GM19397 (cell line): ENCODE results near the gene AGBL4.

ENCODE experiments used
- ATAC-seq: cut with Tn5 transposase; IDR thresholded peaks from one replicate; pipeline ENCODE4 v1.9.1; 2021; ENCODE audit warnings: mild to moderate bottlenecking, moderate library complexity; ENCODE audit not compliant: unreplicated experiment

Gene AGBL4

GRCh38 chr1:48741380-48741779 lies 1282.4 kb downstream of the AGBL4 start:
- ATAC-seq, result no peak

GRCh38 chr1:48740621-48741020 lies 1283.1 kb downstream of the AGBL4 start:
- no peak for ATAC-seq

- no peak for ATAC-seq
Observed at GRCh38 chr1:48739091-48739490, 1284.7 kb downstream of the AGBL4 start.

DNA sequence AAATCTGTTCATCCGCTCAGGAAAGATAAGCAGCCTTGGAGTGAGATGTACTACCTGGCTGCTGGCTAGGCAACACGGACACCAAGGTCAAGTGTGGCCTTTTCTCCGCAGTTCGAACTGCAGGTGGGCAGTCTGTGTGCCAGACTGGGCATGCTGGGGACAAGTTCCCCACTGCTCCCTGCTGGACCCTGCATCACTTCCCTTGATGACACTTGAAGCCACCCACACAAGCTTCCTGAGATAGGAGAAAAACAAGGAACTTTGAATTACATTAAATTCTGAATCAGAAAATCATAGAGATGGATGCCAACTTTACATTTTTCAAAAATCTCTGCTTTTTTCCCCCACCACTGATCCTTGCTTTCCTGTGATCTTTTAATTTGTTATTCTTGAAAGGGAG lies 1285.4 kb downstream of the AGBL4 start:
- ATAC-seq, result no peak

- ATAC-seq, result no peak
Observed at GRCh38 chr1:48735796-48736195, 1288.0 kb downstream of the AGBL4 start.

DNA sequence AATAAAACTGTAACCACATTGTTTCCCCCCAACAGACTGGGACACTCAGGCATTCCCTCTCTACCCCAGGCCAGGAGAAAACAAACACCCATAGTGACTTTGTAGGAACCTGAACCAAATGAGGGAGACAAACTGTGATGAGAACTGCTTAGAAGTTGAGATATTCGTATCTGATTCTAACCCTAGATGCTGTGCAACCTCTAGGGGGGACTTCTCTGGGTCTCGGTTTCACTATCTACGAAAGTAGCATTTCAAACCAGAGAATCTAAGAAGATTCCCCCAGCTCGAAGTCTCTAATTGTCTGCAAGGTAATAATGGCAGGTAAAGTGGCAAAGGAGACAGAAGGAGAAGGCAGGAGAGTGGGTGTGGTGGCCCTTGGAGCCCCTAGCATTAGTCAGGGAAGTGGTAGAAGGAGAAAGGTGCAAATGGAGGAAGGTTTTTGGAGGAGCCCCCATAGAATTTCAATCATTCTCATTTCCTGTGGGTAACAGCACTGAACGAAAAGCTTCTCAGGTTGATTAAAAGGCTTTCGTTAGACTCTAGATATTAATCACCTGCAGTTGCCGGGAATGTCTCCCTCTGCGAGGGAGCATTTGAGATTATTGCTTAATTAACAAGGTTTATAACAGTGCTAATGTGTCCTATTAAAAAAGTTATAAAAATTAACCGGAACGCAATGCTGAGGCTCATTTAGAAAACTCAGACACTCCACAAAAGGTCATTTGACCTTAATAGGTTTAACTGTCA lies 1293.4 kb downstream of the AGBL4 start:
- ATAC-seq, result peak; percentile 62

DNA sequence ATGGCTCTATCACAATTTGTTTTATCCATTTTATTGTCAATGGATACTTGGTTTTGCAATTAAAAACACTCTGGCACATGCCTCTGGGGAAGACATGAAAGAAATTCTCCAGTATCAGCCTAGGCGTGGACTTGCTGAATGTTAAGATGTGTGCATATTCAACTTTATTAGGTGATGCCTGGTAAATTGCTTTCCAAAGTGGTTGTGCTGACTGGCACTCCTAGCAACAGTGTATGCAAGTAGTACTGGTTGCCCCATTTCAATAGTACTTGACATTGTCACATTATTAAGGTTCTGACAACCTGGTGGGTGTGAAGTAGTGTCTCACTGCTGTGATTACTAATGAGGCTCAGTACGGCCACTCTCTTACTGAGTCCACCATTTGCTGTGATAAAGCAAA lies 1295.2 kb downstream of the AGBL4 start:
- no peak for ATAC-seq

DNA sequence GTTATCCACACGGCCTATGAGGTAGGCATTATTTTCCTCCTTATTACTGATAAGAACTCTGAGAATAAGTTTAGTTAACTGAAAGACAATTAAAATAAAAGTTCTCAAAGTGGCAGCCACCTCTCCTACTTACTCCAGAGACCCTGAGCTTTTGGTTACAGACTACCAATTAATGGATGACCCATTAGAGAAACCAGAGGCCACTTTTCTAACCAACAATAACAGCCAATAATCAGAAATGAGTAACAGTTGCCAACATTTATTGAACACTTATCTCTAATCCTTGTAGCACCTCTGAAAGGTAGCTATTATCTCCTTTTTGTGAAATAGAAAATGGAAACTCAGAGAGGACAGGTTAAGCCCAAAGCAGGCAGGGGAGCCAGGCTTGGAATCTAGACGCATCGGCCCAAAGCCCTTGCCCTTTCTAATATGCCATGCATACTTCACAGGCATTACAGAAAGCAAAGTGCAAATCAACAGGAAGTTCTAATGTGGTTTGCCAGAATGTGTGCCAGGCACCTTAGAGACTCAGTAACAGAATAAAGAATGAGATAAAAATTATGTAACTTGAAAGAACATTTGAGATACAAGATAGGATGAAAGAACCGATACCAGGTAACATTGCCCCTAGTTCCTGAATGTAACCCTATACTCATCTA lies 1297.1 kb downstream of the AGBL4 start:
- no peak for ATAC-seq

GRCh38 chr1:48726139-48726538 lies 1297.6 kb downstream of the AGBL4 start:
- no peak for ATAC-seq

DNA sequence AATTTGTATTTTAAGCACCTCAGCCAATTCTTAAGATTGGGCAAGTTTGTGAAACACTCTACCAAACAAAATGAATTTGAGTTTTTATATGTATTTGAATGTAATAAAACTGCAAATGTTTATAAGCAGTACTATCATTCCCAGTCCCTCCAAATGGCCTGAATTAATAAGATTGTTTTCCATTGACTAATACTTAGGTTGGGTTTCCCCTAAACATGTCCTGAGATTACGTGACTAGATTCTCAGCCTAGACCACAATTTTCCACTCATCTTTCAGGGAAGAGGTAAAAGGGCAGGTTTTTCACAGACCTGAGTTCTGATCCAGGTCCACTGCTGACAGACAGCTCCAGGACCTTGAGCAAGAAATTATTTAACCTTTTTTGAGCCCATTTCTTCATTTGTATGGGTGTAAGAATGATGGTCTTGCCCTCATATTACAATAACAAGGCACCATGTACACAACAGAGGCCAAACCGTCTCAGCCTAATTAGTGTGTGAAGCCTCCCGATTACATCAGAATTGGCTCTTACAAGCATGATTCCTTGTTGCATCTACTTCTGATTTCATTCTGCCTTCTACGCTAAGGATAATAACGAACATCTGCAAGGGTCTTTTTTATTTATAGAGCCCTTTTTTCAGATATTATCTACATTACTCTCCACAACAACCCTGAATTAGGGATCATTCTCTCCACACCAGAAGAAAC lies 1298.3 kb downstream of the AGBL4 start:
- no peak for ATAC-seq

DNA sequence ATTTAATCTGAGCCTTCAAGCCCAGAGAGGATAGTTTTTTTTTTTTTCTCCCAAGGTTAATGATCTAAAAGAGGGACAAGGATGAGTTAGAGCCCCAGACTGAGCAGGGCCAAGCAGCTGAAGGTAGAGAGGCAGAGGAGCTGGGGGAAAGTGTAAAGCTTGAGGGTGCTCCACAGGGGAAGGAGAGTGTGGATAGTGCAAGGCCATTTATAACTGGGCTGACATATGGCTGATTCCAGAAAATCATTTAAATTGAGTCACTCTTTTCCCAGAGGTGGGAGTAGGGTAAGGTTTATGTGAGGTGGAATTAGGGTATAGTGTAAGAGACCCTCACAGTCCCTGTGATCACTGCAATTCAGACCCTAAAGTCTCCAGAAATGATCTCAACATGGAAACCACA lies 1302.8 kb downstream of the AGBL4 start:
- no peak for ATAC-seq

DNA sequence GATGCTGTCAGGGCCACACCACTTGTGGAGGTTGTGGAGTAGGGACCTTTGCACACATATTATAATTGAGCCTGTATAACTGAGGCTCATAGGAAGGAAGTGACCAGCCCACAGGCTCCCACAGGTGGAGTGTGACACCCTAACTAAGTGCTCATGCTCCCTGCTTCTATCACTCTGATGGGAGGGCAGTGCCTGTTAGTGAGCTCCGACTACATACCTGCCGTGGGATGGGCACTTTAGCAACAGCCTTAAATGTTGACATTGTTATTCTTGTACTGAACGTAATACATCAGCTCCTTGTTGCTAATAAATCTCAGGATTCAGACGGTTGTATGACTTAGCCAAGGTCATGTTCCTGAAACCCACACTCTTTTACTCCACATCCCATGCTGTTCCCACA lies 1305.0 kb downstream of the AGBL4 start:
- ATAC-seq, result no peak

GRCh38 chr1:48718116-48718630 lies 1305.6 kb downstream of the AGBL4 start:
- no peak for ATAC-seq

DNA sequence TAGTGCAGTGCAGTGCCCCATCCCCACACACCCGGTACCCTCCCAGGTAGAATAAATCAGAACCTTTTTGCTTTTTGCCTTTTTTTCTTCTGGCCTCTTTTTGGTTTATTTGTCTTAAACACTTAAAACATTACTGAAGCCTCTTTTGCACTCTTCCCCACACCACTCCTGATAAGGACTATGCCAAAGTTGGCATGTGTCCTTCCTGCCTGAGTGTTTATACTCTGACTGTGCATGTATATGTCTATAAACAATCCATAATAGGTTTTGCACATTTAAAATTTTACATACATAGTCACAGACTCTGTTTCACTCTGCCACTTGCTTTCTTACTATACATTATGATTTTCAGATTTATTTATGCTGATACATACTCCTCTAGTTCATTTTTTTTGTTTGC lies 1306.7 kb downstream of the AGBL4 start:
- no peak for ATAC-seq

DNA sequence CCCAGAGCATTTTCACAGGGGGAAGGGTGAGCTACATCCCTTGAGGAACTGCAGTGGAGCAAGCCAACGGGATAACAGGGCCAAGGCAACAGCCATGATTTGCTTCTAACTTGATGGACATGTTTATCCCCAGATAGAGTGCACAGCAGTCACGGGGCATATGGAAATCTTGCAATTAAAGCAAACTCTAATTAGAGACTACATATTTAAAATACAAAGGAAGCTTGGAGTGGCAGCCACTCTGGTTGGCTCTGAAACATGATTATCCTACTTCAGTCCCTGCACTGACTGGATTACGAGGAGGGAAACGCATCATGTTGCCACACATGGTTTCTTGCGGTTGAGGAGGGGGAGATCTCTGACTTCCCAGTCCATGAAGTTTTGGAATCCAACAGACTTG lies 1307.8 kb downstream of the AGBL4 start:
- no peak for ATAC-seq

DNA sequence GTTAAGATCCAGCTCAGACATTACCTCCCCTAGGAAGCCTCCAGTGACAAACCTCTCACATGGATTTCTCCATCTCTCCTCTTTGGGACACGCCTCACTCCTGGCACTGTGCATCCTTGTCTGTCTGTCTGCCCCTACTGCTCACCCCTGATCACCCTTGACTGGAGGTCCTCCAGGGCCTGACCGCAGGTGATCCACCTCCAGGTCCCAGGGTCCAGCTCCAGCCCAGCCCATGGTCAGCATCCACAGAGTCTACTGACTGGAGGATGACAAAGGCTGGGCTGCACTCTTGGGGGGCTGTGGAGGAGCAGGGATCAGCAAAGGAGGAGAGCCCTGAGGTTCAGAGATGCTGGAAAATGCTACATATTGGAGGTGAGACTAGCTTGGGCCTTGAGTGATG lies 1312.8 kb downstream of the AGBL4 start:
- ATAC-seq, result no peak

GRCh38 chr1:48710318-48710717 lies 1313.4 kb downstream of the AGBL4 start:
- no peak for ATAC-seq

DNA sequence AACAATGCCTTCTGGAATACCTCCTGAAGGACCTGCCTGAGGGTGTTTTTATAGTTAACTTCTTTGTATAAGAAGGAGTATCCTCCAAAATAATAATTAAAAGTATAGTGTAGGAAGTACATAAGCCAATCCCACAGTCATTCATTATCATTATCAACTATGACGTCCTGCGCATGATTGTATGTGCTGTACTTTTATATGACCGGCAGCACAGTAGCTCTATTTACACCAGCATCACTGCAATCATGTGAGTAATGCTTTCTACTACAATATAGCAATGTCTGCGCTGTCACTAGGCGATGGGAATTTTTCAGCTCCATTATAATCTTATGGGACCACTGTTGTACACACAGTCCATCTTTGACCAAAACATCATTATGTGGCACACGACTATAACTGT lies 1319.0 kb downstream of the AGBL4 start:
- ATAC-seq, result no peak

DNA sequence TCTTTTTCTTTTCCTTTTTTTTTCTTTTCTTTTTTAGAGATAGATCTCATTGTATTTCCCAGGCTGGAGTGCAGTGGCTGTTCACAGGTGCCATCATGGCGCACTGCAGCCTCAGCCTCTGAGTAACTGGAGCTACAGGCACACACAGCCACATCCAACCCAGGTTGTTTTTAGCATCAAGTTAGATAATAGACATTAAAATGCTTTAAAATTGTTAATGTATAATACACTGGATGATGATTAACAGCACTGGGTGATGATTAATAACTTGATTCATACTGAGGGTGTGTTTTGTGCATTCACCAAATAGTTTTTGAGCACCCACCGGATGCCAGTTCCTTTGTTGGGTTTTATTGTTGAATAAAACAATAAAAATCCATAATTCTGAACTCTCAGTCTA lies 1322.3 kb downstream of the AGBL4 start:
- ATAC-seq, result no peak

DNA sequence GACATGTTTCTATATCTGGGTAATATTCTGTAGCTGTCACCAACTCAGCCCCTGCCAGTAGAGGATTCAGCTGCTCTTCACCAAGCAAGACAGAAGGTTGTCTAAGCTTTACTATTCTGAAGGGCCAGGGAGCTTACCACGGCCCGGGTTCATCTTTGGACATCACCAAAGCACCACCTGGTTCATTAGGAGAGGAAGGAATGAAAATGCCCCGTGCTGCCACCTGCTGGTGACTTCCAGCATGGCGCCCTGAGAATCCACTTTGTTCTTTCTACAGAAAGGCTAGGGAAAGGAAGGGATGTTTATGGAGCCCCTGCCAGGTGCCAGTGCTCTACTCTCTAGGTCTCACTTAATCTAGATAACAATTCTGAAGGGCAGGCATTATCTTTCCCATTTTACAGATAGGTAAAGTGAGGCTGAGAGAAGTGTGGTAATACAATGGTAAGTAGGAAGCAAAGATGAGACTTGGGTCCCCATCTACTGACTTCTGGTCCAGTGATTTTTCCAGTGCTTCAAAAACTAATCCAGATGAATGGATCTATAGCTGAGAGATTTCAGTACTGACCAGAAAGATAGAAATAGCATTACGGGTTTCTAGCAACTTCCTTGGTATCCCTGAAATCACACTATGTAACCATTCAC lies 1326.6 kb downstream of the AGBL4 start:
- no peak for ATAC-seq

DNA sequence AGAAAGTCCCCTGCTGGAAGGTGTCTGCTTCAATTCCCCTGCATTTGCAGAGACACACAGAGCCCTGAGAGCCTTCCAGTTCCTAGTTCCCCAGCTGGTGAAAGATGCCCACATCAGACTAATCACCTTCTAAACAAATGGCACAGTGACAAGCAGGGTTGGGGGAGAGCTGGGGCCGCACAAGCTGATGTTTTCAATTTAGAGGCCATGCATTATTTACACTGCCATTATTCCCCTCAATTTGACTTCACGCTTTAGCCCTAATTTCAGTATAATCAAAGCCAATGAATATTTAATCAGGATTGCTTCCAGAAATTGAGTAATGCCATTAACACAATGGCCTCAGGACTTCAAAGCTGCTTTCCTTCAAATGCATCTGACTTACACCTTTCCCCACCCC lies 1328.6 kb downstream of the AGBL4 start:
- ATAC-seq, result no peak
